Loucy (cell line): ENCODE measurements around the gene ERC1.

Experiments used
- H2AFZ ChIP-seq: fragments of 200-600 bp; sonication (generic); 2 replicates; pipeline ENCODE4 v1.6.0; 2016; ENCODE audit warnings: antibody characterized with exemption, mild to moderate bottlenecking, low read length, moderate library complexity
- H3F3A ChIP-seq: fragments of 200-600 bp; 2 replicates; pipeline ENCODE4 v1.6.0; 2016; ENCODE audit warnings: antibody characterized with exemption, low read depth, mild to moderate bottlenecking
- H3K27me3 ChIP-seq: fragments of 200-600 bp; sonication (generic); 2 replicates; pipeline ENCODE4 v1.6.1; 2014; ENCODE audit warnings: low read length, mild to moderate bottlenecking; ENCODE audit not compliant: insufficient read depth, poor library complexity, severe bottlenecking
- H3K36me3 ChIP-seq: fragments of 200-600 bp; sonication (generic); 2 replicates; pipeline ENCODE4 v1.6.1; 2016; ENCODE audit warnings: low read length; ENCODE audit not compliant: insufficient read depth
- H3K4me1 ChIP-seq: fragments of 200-600 bp; sonication (generic); 2 replicates; pipeline ENCODE4 v1.5.1; 2014; ENCODE audit warnings: low read length, mild to moderate bottlenecking; ENCODE audit not compliant: insufficient read depth, poor library complexity, severe bottlenecking
- H3K4me2 ChIP-seq: fragments of 200-600 bp; sonication (generic); 2 replicates; pipeline ENCODE4 v1.6.0; 2014; ENCODE audit warnings: antibody characterized with exemption, low read length, low read depth, mild to moderate bottlenecking; ENCODE audit not compliant: poor library complexity, severe bottlenecking
- H3K4me3 ChIP-seq: fragments of 200-600 bp; sonication (generic); 2 replicates; pipeline ENCODE4 v1.5.1; 2014; ENCODE audit warnings: low read length, mild to moderate bottlenecking, mixed read lengths; ENCODE audit not compliant: poor library complexity, severe bottlenecking
- H3K79me2 ChIP-seq: fragments of 200-600 bp; sonication (generic); 2 replicates; pipeline ENCODE4 v1.6.1; 2014; ENCODE audit warnings: low read length; ENCODE audit not compliant: insufficient read depth
- H3K9ac ChIP-seq: fragments of 200-600 bp; sonication (generic); 2 replicates; pipeline ENCODE4 v1.6.0; 2014; ENCODE audit warnings: mild to moderate bottlenecking, low read depth, low read length, moderate library complexity; ENCODE audit not compliant: poor library complexity, severe bottlenecking
- H3K9me2 ChIP-seq: fragments of 200-600 bp; sonication (generic); replicated peaks from 2 replicates; pipeline ENCODE4 v1.6.1; 2016; ENCODE audit warnings: low read depth, low read length, mixed read lengths
- H3K9me3 ChIP-seq: fragments of 200-600 bp; sonication (generic); 2 replicates; pipeline ENCODE4 v1.6.1; 2014; ENCODE audit warnings: mild to moderate bottlenecking, antibody characterized with exemption, low read length, low read depth; ENCODE audit not compliant: insufficient read depth
- H4K20me1 ChIP-seq: fragments of 200-600 bp; sonication (generic); 2 replicates; pipeline ENCODE4 v1.6.0; 2014; ENCODE audit warnings: antibody characterized with exemption, low read length, mild to moderate bottlenecking; ENCODE audit not compliant: insufficient read depth, poor library complexity, severe bottlenecking
- EZH2phosphoT487 ChIP-seq: fragments of 200-600 bp; IDR thresholded peaks from 2 replicates; pipeline ENCODE4 v1.6.1; 2018; ENCODE audit warnings: antibody characterized with exemption, mild to moderate bottlenecking, moderate library complexity, borderline replicate concordance
- TF ChIP-seq, protein P1 (sequence below): fragments of 200-600 bp; sonication (generic); conservative IDR thresholded peaks from 2 replicates; pipeline ENCODE4 v1.5.1; 2014; ENCODE audit warnings: mild to moderate bottlenecking, antibody characterized with exemption, low read length

ERC1 gene

DNA sequence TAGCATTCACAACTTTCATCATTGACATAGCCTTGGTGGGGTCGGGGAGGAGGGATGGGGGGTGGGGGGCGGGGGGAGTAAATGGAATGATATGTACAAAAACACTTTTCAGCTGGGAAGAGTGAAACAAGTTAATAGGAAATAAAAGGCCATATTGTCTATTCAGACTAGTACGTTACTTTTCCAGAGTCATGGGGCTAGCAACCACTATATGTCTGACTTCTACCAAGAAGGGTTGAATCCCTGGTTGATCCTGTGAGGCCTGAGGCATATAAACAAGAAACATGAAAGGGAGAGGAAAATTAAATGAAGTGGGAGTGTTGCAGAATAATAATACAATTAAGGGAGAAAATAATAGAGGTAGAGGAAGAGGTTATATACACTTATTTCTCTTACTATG, 225.5 kb downstream of the ERC1 start:
- no peaks in the 10 kb centered on the region for H3K9me2 ChIP-seq
- H2AFZ ChIP-seq = no peak overlapping the region
- H4K20me1 ChIP-seq = no peaks in the 10 kb centered on the region
- no peak overlapping the region for H3K4me2 ChIP-seq
- no peaks in the 10 kb centered on the region for H3K27me3 ChIP-seq
- TF ChIP-seq, protein P1, sequence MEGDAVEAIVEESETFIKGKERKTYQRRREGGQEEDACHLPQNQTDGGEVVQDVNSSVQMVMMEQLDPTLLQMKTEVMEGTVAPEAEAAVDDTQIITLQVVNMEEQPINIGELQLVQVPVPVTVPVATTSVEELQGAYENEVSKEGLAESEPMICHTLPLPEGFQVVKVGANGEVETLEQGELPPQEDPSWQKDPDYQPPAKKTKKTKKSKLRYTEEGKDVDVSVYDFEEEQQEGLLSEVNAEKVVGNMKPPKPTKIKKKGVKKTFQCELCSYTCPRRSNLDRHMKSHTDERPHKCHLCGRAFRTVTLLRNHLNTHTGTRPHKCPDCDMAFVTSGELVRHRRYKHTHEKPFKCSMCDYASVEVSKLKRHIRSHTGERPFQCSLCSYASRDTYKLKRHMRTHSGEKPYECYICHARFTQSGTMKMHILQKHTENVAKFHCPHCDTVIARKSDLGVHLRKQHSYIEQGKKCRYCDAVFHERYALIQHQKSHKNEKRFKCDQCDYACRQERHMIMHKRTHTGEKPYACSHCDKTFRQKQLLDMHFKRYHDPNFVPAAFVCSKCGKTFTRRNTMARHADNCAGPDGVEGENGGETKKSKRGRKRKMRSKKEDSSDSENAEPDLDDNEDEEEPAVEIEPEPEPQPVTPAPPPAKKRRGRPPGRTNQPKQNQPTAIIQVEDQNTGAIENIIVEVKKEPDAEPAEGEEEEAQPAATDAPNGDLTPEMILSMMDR = no peak
- TF ChIP-seq EZH2phosphoT487 = no peak
- H3K36me3 ChIP-seq = no peaks in the 10 kb centered on the region
- H3K4me1 ChIP-seq = peaks cover 3% of the 10 kb centered on the region
- no peak overlapping the region for H3K9ac ChIP-seq
- H3K4me3 ChIP-seq = no peak overlapping the region
- no peaks in the 10 kb centered on the region for H3K9me3 ChIP-seq
- H3F3A ChIP-seq = no peaks in the 10 kb centered on the region
- no peaks in the 10 kb centered on the region for H3K79me2 ChIP-seq

DNA sequence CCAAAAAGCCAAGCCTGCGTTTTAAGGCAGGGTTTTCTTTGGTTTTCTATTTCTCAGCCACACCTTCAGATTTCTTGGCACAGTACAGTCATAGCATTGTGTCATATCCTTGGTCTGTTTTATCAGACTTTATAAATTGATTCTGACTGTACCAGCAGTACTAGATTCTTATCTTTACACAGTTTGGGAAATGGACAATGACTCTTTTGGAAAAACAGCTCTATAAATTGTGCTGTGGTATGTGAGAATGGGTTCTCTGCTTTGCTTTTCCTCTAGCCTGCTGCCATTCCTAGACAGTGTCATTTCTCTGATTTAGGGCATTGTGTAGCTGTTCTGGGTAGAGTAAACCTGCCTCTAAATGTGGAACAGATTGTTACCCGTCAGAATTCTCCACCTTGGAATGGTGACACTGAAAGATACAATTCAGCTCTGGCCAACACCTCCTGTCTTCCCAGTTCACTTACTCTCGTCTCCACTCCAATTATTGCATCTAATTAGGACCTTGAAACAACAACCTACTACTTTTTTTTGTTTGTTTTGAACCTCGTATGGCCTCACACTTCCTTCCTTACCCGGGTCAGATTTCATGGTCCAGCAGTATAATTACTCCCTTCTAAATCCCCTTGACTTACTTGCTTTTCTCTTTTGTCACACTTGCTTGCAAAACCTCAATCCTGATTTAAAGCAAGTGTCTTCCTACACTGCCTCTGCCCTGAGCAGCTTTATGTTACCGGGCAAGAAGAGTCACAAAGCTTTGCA, 226.3 kb downstream of the ERC1 start:
- no peaks in the 10 kb centered on the region for H3K36me3 ChIP-seq
- H4K20me1 ChIP-seq = no peaks in the 10 kb centered on the region
- H3K9ac ChIP-seq = no peak overlapping the region
- no peaks in the 10 kb centered on the region for H3K9me3 ChIP-seq
- H3K9me2 ChIP-seq = no peaks in the 10 kb centered on the region
- no peak overlapping the region for H3K4me3 ChIP-seq
- no peak overlapping the region for H3K4me2 ChIP-seq
- no peaks in the 10 kb centered on the region for H3K79me2 ChIP-seq
- peaks cover 3% of the 10 kb centered on the region for H3K4me1 ChIP-seq
- no peaks in the 10 kb centered on the region for H3F3A ChIP-seq
- no peak for TF ChIP-seq EZH2phosphoT487
- TF ChIP-seq, protein P1 = no peak
- H2AFZ ChIP-seq = no peak overlapping the region
- H3K27me3 ChIP-seq = no peaks in the 10 kb centered on the region

DNA sequence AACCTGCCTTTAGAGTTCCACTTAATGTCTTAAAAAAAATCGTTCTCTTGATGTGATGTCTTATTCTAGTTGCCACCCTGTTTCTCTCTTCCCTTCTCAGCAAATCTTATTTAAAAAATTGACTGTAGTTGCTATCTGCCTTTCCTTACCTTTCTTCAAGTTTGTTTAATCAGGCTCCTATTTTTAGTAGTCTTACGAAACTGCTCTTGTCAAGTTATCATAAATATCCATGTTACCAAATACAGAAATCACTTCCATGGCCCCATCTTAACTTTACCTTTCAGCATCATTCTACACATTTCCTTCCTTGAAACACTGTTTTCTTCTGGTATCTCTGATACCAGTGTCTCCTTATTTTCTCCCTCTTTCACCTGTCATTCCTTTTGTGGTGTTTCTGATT, 227.3 kb downstream of the ERC1 start:
- Histone ChIP-seq H3K36me3 (no peaks in the 10 kb centered on the region), H3K4me3 (no peak overlapping the region), H3K9me3 (no peaks in the 10 kb centered on the region), H3F3A (no peaks in the 10 kb centered on the region), H2AFZ (no peak overlapping the region), H4K20me1 (no peaks in the 10 kb centered on the region), H3K27me3 (no peaks in the 10 kb centered on the region), H3K9me2 (no peaks in the 10 kb centered on the region), H3K79me2 (no peaks in the 10 kb centered on the region), H3K4me1 (peaks cover 3% of the 10 kb centered on the region), H3K4me2 (no peak overlapping the region), H3K9ac (no peak overlapping the region)
- no peak for TF ChIP-seq EZH2phosphoT487
- TF ChIP-seq, protein P1 = no peak
